Spleen (tissue), 7 donors: ENCODE data around the gene ATP10D.

Source experiments
- CTCF ChIP-seq, 11 experiments: fragments of 200-600 bp in 7 of 11; fragments of 450-650 bp in 4 of 11; sonication (generic) in 4 of 11; IDR thresholded peaks in 8 of 11; conservative IDR thresholded peaks in 3 of 11; 1 replicate in 7 of 11; 2 replicates in 4 of 11; pipeline versions ENCODE4 v1.4.0 to v1.8.0; 2016 to 2021; ENCODE audit warnings: antibody characterized with exemption in 11 of 11, inconsistent platforms in 4 of 11, mild to moderate bottlenecking in 1 of 11
- POLR2A ChIP-seq, 3 donors: fragments of 450-650 bp; IDR thresholded peaks; one replicate each; pipeline ENCODE4 v1.5.1; 2017; ENCODE audit warnings: antibody characterized with exemption in 3 of 3, mild to moderate bottlenecking in 1 of 3
- POLR2AphosphoS5 ChIP-seq, 3 donors: sonication (generic); formaldehyde crosslinking; IDR thresholded peaks; one replicate each; pipeline ENCODE4 v1.5.1; 2017; ENCODE audit warnings: antibody characterized with exemption in 3 of 3
- donor health status: DM: no; HTN: no; CAD: no; lungs with moderate emphysema.
- donor health status: DM: no; HTN: no; CAD: no.
- donor health status: DM: no; HTN: no; CAD: no.

- TF ChIP-seq CTCF (IDR thresholded peaks at IDR 0.05 in 8 of 11, conservative IDR thresholded peaks at IDR 0.05 in 3 of 11) (no peak), POLR2AphosphoS5 (IDR thresholded peaks at IDR 0.05) (no peak), POLR2A (IDR thresholded peaks at IDR 0.05) (no peak)
Observed at GRCh38 chr4:47642191-47642830, 157.2 kb downstream of the ATP10D start.
